Renal cortex interstitium (tissue), 11 donors: ENCODE measurements around the gene INTS11. TPM values are rescaled to one million over a fixed set of nuclear protein-coding genes. Genes with fewer than 3 reads are reported as not detected.

Experiments used
- DNase-seq, 11 donors: peaks; one replicate each; pipeline ENCODE4 v3.0.0-alpha.2; 2013; ENCODE audit warnings: low read depth in 9 of 11, low spot score in 4 of 11; ENCODE audit errors: extremely low read depth in 1 of 11
- polyA plus RNA-seq, 3 donors: library from polyadenylated mRNA; unstranded; fragments of 120-200 nt; gene quantifications; one replicate each; pipeline ENCODE4 v1.2.1, GENCODE V29; 2013; ENCODE audit not compliant: insufficient read length in 3 of 3

INTS11 gene
- polyA plus RNA-seq, 3 donors, result 107 to 159 (median 117) TPM

DNA sequence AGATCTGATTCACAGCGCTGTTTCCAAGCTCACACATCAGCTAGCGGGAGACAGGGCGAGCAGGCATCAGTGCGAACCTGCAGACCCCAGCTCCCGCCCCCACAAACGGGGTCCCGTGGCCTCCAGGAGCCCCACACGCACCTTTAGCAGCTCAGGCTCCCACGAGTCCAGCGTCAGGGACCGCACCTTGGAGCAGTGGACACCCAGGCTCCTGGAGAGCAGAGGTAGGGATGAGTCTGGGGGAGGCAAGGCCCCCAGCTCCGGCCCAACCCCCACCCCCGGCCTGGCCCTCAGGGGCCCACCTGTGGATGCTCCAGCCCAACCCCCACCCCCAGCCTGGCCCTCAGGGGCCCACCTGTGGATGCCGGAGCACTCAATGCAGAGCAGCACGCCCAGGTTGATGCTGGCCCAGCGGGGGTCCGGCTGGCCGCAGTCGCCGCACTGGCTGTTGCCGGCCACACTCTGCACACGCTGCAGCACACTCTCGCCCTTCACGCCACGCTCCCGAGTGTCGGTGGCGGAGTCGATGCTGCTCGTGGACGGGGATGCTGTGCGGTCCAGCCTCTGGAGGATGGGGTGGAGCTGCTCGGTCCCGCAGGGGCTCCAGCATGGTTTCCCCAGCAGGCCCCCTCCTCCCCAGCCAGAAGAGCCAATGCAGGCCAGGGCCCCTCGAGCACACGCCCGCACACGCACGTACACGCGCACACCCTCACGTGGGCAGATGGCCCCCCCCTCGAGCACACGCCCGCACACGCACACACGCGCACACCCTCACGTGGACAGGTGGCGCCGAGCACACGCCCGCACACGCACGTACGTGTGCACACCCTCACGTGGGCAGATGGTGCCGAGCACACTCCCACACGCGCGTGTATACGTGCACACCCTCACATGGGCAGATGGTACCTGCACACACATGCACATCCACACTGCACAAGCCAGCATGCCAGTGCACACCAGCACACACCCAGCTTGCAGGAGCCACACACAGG lies 28.1 kb downstream of the INTS11 start:
- no peak for DNase-seq

DNA sequence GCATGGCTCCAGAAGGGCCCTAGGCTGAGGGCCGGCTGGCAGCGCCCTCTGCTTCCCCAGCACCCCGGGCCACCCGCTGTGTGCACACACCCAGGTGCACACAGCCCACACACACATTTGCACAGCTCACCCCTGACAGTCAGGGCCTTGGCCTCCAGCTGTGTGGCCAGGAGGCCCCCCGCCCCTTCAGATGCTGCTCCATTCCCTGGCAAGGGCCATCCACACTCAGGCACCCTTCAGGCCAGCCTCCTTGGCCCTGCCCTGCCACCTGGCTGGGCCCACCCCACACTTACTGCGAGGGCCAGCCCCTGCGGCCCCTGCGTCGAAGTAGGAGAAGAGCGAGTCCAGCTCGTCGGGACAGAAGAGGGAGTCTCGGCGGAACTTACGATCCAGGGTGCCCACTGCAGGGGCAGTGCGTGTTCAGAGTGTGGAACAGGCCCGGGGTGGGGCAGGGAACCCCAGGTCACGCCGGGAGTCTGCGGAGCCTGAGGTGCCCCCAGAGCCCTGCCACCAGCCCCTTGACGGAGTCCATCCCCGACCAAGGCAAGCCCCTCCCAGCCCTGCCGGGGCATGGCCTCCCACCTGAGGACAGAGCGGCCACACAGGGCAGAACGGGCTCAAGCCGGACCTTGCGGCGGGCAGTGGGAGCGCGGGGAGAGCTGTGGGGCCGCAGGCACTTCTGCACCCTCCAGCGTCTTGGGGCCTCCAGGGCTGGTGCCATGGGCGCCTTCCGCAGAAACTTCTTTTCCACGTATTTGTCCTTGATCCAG lies 29.1 kb downstream of the INTS11 start:
- no peak for DNase-seq

DNA sequence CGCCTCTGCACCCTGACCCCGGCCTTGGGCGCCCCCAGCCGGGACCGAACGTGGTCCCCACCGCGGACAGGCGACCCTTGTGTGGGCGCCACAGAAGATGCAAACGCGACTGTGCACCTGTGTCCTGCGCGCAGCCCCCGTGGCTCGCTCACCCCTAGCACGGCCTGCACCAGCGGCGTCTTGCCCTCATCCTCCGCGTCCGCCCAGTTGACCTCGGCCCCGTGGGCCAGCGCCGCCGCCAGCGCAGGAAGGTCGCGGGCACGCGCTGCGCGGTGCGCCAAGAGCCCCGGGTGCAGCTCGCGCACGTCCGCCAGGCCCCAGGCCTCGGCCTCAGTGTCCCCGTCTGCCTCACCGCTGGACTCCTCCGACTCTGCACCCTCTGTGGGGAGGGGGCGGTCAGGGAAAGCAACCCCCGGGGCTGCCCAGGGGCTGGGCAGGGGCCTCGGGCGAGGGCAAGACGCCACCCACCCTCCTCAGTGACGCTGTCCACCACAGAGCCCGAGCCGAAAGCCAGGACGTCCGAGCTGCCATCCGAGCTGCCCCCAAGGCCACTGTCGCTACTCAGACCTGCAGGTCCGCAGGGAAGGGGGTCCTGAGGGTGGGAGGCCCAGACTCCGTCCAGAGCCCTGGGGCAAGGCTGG lies 30.1 kb downstream of the INTS11 start:
- DNase-seq, result no peak

DNA sequence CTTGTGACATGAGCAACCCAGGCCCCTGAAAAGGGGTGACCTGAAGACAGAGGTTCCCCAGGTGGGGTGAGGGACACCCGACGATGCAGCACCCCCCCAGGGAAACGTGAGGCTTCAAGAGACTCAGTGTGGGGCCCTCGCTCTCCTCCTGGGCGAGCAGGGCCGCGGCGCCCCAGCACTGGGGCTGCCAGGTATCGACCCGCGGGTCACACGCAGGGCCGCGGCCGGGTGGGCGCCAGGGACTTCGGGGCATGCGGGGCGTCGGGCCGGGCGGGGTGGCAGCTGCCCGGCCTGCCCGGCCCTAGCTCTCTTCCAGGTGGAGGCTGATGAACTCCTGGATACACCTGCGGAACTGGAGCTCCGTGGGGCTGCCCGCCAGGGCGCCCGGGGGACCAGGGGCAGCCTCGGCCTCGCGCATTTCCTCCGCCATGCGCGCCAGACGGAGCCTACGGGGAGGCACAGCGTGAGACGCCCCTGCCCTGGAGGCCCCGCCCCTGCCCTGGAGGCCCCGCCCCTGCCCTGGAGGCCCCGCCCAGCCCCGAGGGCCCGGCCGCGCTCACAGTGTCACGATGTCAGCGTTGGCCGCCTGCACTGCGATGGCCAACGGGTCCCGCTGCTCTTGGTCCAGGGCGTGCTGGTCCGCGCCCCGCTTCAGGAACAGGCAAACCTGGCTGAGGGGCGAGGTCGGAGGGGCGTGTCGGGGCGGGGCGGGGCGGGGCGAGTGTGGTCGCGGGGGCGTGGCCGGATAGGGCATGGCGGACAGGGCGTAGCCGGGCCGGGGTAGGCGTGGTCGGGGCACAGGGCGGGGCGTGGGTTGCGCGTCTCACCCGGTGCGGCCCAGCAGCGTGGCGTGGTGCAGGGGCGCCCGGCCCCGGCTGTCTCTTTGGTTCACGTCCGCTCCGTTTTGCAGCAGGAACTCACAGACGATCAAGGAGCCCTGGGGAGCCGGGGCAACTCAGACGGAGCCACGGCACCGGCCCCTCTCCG lies 30.9 kb downstream of the INTS11 start:
- no peak for DNase-seq

DNA sequence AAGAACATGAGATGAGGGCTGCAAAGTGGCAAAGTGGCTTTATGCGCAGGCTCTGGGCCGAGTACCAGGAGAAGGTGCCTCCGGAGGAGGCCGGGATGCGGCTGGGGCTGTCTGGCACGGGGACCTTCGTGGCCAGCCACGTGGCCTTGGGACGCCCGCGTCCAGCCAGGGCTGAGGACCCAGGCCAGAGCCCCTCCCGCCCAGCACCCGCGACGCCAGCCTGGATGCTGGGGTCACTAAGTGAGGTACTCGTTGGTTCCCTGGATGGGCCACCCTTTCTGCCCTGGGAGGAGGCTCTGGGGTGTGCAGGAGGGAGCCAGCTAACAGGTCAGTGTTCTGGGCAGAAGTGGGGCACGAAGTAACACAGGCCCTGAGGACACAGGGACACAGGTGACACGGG lies 31.6 kb downstream of the INTS11 start:
- no peak for DNase-seq

DNA sequence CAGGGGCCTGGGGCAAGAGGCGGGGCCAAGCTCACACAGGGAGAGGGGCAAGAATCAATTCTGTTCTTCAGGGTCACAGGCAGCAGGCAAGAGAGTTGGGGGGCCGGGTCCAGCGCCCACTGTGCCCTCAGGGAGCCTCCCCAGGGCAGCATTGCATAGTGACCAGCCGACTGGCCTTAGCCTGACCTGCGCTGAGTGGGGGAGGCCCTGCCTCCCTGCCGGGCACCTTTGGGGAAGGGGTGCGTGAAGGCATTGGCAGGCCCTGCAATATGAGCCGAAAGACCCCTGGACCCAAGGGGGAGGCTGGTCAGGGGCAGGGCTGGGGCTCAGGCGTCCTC lies 32.0 kb downstream of the INTS11 start:
- no peak for DNase-seq

DNA sequence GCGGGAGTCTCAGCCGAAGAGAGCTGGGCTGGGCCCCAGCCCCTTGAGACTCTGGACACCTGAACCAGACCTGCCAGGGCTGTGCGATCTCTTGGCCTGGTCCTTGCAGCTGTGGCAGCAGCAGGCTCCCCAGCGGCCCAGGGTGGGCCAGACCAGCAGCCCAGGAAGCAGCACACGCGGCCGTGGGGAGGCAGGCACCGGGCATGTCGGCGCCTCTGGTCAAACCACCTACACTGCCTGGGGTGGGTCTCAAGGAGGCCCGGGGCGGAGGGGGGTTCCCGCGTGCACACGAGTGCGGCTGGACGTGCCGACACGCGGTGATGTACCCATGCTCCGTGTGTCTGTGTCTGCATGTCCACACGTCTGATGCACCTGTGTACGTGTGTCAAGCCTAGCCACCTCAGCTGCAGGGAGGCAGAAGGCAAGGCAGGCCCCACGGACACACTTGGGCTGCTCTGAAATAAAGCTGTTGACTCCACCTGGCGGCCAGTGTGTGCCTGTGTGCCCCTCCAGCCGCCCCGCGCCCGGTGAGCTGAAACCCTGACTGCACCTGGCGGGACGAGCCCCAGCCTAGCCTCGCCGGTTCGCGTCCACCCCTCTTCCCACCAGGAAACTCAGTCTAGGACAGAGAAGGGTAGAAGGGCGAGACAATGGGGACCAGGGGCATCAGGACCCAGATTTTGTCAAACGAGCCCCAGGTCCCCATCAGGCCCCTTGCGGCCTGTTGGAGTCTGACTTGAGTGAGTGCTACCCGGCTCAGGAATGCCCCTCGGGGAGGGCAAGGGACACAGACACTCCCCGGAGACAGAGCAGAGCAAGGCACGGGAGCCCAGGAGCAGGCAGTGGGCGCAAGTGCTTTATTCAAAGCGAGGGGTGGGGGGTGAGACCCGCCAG lies 32.7 kb downstream of the INTS11 start:
- DNase-seq, result peak in 8 of 11 donors; percentile 35 to 78 (median 64)

DNA sequence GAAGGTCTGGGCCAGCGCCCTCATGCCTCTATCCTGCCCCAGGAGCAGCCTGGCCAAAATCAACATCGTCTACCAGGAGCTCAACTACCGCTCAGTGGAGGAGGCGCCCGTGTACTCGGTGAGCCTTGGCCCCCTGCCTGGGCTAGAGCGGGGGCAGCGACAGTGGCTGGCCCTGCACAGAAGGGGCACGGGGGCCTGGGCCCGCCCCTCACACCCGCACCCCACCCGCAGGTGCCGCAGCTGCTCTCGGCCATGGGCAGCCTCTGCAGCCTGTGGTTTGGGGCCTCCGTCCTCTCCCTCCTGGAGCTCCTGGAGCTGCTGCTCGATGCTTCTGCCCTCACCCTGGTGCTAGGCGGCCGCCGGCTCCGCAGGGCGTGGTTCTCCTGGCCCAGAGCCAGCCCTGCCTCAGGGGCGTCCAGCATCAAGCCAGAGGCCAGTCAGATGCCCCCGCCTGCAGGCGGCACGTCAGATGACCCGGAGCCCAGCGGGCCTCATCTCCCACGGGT lies 33.4 kb downstream of the INTS11 start:
- no peak for DNase-seq

DNA sequence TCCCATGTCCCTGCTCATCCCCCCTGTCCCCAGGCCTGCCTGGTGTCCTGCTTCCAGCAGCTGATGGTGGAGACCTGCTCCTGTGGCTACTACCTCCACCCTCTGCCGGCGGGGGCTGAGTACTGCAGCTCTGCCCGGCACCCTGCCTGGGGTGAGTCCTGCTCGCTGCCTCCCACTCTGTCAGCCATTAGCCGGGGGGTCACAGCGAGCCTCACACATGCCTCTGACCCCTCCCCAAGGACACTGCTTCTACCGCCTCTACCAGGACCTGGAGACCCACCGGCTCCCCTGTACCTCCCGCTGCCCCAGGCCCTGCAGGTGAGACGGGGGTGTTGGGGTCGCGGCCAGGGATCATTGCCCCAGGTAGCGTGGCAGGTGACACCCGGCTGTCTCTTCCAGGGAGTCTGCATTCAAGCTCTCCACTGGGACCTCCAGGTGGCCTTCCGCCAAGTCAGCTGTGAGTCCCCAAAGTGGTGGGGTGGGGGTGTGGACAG lies 34.2 kb downstream of the INTS11 start:
- no peak for DNase-seq

DNA sequence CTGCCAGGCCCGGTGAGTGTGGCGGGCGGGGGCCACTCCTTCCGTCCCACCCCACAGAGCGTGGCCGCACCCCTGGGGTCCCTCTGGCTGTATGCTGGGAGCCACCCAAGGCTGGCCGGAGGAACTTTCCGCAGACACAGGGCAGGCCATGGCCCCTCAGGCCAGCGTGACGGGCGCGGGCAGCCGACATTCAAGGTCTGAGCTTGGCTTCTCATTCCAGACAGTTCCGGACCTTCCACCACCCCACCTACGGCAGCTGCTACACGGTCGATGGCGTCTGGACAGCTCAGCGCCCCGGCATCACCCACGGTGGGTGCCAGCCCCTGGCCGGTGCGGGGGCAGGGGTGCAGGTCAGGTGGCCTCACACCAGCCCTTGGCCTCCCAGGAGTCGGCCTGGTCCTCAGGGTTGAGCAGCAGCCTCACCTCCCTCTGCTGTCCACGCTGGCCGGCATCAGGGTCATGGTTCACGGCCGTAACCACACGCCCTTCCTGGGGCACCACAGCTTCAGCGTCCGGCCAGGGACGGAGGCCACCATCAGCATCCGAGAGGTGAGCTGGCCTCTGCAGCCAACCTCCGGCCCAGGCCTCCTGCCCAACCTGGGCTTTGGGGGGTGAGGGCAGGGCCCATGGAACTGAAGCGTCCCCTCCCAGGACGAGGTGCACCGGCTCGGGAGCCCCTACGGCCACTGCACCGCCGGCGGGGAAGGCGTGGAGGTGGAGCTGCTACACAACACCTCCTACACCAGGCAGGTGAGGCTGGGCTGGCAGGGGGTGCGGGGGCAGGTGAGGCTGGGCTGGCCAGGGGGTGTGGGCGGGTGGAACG lies 37.0 kb downstream of the INTS11 start:
- DNase-seq, result no peak

DNA sequence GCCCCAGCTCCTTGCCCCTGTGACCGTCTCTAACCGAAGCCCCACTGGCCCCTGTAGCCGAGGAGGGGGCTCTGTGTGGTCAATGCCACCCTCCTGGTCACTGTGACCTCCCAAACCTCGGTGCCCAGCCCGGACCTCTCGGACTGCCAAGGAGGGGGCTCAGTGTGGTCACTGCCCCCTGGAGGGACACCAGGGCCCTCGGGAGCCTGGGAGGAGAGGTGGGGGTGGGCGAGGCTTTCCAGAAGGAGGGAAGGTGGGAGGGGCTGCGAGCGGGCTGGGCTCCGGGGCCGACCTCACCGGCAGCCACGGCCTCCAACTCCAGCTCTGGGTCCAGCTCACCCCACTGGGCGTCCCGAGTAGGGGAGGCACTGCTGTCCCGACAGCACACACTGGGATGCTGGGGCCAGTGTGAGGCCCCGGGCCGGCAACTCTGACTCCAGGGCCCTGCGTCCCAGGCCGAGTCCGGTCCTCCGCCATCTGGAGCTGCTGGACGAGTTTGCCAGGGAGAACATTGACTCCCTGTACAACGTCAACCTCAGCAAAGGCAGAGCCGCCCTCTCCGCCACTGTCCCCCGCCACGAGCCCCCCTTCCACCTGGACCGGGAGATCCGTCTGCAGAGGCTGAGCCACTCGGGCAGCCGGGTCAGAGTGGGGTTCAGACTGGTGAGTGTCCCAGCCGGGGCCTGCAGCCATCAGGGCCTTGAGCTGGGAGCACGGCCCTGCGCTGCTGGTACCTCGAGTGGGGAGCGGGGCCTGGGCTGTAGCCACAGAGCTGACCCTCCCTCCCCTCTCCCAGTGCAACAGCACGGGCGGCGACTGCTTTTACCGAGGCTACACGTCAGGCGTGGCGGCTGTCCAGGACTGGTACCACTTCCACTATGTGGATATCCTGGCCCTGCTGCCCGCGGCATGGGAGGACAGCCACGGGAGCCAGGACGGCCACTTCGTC lies 37.9 kb downstream of the INTS11 start:
- no peak for DNase-seq

DNA sequence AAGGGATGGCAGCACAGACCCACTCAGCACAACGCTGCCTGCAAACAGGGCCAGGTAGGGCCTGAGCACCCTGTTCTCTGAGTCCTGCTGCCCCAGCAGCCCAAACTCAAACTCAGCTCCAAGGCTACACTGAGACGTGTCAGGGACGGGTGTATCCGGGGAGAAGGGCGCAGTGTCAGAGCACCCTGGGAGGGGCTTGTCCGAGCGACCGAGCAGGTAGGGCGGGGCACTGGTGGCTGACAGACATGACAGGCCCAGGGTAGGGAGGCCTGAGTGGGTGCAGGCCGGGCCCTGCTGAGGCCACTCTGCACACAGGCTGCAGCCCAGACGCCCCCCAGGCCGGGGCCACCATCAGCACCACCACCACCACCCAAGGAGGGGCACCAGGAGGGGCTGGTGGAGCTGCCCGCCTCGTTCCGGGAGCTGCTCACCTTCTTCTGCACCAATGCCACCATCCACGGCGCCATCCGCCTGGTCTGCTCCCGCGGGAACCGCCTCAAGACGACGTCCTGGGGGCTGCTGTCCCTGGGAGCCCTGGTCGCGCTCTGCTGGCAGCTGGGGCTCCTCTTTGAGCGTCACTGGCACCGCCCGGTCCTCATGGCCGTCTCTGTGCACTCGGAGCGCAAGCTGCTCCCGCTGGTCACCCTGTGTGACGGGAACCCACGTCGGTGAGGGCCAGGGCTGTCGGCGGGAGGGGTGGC lies 38.7 kb downstream of the INTS11 start:
- DNase-seq, result no peak

DNA sequence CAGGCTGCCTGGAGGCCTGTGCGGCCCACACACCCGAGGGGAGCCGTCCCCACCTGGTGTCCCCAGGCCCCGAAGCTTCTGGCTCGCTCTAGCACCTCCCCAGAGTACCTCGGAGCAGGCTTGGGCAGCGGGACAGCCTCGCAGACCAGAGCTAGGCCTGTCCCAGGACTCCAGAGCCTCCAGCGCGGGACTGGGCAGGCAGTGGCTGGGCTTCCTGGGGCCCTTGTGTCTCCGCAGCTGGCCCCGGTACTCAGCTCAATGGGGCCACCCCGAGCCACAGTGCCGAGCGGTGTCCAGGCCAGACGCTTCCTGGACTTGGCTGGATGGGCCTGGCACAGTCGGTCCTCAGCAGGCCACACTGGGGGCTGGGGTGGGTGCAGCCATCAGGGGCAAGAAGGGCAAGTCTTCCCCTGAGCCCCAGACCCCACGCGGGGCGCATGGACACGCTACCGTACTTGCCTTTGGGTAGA lies 39.3 kb downstream of the INTS11 start:
- no peak for DNase-seq

DNA sequence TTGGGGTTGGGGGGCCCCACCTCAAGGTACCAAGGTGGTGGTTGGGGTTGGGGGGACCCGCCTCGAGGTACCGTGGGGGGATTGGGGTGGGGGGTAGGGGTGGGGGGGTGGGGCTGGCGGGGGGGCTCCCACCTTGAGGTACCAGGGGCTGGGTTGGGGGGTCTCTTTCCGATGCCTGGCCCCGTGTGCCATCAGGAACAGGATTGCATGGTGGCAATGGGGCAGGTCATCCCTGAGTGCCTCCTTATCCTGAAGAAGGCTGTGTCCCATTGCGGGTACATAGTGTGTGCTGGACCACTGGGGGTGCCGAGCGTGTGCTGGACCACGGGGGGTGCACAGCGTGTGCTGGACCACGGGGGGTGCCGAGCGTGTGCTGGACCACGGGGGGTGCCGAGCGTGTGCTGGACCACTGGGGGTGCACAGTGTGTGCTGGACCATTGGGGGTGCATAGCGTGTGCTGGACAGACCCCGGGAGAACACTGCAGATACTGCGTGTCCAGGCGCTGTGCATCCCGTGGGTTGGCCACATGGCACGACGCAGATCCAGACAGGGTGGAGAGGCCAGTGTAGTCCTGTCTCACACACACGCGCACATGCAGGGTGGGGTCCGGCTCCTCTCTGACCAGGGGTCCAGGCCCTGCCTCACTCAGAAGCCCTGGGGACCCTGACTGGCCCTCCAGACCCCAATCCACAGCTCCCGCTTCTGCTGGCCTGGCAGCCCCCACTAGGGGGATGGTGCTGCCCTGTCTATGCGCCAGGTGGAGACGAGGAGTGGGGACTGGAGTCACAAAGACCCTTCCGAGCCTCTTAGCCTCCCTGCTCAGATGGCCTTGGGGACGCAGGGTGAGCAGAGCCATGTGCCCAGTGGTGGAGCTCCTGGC lies 40.0 kb downstream of the INTS11 start:
- DNase-seq, result no peak
